Measurements from ENCODE around the gene SPDYE6. TPM values are rescaled to one million over a fixed set of nuclear protein-coding genes. Genes with fewer than 3 reads are reported as not detected.
"Not testable (repeated sequence)": the region's sequence is repeated elsewhere in the genome, so short reads cannot be mapped to it uniquely, and the experiment has no call there.

SPDYE6 gene, protein sequence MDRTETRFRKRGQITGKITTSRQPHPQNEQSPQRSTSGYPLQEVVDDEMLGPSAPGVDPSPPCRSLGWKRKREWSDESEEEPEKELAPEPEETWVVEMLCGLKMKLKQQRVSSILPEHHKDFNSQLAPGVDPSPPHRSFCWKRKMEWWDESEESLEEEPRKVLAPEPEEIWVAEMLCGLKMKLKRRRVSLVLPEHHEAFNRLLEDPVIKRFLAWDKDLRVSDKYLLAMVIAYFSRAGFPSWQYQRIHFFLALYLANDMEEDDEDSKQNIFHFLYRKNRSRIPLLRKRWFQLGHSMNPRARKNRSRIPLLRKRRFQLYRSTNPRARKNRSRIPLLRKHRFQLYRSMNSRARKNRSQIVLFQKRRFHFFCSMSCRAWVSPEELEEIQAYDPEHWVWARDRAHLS
- 0.16 TPM for total RNA-seq

- DNase-seq, result not testable (repeated sequence)
Observed at GRCh38 chr7:102356344-102356743, at the start of gene SPDYE6. Gene SPDYE6, minus strand, starts transcription at chr7:102356444. Its CDS starts 421 bp downstream, at chr7:102356023.

- DNase-seq, result not testable (repeated sequence)
Observed at GRCh38 chr7:102404862-102405188, 48.6 kb upstream of the SPDYE6 start.

GRCh38 chr7:102404005-102404861 lies 48.0 kb upstream of the SPDYE6 start:
- DNase-seq, result no peak

- DNase-seq, result no peak
Observed at GRCh38 chr7:102403563-102403962, 47.3 kb upstream of the SPDYE6 start.

DNA sequence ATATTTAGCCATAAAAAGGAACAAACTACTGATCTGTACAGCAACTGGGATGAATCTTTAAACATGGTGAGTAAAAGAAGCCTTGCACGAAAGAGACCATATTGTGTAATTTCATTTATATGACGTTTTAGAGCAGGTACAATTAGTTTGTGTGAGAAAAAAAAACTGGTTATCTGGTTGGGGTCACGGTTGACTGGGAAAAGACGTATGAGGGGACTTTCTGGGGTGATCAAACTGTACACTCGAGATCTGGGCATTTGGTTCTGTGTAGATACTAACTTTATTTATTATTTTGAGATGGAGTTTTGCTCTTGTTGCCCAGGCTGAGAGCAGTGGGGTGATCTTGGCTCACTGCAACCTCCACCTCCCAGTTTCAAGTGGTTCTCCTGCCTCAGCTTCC lies 44.1 kb upstream of the SPDYE6 start:
- DNase-seq, result no peak

DNA sequence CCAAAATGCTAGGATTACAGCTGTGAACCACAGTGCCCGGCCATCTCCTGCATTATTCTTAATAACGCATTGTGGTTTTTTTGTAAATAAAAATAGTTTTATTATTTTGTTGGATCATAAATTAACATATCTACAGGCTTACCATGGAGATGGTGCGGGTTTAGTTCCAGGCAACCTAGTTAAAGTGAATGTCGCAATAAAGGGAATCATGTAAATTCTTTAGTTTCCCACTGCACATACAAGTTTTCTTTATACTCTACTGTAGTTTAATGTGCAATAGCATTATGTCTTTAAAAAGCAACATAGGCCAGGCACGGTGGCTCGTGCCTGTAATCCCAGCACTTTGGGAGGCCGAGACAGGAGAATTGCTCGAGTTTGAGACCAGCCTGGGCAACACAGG lies 42.3 kb upstream of the SPDYE6 start:
- no peak for DNase-seq

GRCh38 chr7:102396710-102397019 lies 40.4 kb upstream of the SPDYE6 start:
- no peak for DNase-seq

- DNase-seq, result peak; percentile 85
Observed at GRCh38 chr7:102395873-102396709, 39.8 kb upstream of the SPDYE6 start, which contains the start of gene PRKRIP1. Gene PRKRIP1, plus strand, starts transcription at chr7:102396363. Its CDS starts 49 bp downstream, at chr7:102396412.

GRCh38 chr7:102395592-102395872 lies 39.3 kb upstream of the SPDYE6 start:
- DNase-seq, result no peak

- DNase-seq, result no peak
Observed at GRCh38 chr7:102393467-102393866, 37.2 kb upstream of the SPDYE6 start.

DNA sequence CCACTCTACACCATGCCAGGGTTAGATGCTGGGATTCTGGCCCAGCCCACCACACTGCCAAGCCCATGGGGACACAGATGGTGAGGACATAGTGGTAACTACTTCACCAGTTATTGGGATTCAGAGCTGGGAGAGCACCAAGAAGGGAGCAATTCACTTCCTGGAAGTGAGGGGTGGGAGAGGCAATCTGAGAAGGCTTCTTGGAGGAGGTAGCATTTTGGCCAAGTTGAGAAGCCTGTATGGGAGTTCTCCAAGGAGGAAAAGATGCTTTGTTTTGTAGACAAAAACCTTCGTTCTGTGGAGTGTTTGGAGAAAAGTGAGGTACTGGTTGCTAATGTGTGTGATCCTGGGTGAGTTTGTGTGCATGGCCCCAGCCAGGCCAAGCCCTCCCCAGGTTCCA lies 36.1 kb upstream of the SPDYE6 start:
- DNase-seq, result no peak

- DNase-seq, result peak; percentile 30
Observed at GRCh38 chr7:102390697-102391484, 34.6 kb upstream of the SPDYE6 start.

DNA sequence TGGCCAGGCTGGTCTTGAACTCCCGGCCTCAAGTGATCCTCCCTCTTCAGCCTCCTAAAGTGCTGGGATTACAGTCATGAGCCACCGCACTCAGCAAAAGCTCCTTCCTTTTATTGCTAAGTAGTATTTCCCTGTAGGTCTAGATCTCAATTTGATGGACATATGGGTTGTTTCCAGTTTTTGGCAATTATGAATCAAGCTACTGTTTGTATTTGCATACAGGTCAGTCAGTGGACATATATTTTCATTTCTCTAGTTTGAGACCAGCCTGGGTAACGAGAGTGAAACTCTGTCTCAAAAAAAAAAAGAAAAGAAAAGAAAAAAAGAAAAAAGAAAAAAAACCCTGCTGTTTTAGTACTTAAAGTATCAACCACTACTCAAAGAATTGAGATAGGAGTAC lies 33.6 kb upstream of the SPDYE6 start:
- no peak for DNase-seq

- no peak for DNase-seq
Observed at GRCh38 chr7:102387064-102387463, 30.8 kb upstream of the SPDYE6 start.

DNA sequence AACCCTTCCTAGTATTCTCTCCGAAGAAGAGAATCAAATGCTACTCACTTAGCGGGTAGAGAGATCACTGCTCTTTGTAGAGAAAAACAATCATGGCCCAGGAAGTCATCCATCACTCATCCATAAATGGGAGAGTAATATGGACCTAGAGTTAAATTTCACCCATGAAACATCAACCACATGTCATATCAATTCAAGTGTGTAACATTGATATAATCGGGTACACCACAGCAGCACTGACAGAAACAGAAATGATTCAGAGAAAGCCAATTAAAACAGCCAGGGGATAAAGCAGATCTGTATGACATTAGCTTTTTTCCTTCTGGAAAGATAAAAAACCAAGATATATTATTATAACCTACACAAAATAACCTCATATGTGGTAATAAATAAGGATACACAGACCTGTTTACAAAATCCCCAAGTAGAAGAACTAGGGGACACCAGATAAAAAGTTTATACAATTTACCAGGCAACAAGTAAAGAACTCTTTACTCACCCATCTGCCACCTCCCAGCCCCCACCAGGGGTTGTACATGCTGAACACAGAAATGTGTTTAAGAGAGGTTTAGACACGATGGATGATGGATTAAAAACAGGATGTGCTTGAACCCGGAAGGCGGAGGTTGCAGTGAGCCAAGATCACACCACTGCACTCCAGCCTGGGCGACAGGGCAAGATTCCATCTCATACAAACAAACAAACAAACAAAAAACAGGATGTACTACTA lies 25.6 kb upstream of the SPDYE6 start:
- not testable (repeated sequence) for DNase-seq

GRCh38 chr7:102380837-102381236 lies 24.6 kb upstream of the SPDYE6 start:
- not testable (repeated sequence) for DNase-seq

GRCh38 chr7:102376964-102377466 lies 20.8 kb upstream of the SPDYE6 start:
- DNase-seq, result no peak

DNA sequence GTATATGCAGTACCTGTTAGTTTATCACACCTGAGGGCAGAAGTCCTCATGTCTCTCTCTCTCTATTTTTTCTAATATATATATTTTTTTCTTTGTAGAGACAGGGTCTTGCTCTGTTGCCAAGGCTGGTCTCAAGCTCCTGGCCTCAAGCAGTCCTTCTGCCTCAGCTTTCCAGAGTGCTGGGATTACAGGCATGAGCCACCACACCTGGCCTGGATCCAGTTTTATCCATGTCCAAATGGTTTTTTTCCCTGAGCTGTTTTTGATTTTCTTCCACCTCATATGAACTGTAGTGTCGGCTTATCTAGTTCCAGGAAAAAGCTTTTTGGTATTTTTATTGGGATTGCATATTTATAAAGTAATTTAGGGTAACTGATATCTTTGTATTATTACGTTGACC lies 16.6 kb upstream of the SPDYE6 start:
- DNase-seq, result not testable (repeated sequence)

DNA sequence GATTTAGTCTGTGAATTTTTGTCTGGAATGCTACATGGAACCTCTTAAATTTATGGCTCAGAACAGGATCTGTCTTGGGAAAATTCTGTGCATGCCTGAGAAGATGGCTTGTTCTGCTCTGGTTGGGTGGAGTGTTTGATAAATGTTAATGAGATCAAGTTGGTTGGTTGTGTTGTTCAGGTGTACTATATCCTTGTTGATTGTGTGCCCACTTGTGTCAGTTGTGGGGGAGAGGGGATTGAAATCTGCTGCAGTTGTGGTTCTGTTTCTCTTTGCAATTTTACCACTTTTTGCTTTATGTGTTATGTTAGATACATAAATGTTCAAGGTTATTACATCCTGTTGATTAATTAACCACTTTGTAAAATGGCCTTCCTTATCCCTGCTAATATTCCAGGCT lies 13.8 kb upstream of the SPDYE6 start:
- not testable (repeated sequence) for DNase-seq

DNA sequence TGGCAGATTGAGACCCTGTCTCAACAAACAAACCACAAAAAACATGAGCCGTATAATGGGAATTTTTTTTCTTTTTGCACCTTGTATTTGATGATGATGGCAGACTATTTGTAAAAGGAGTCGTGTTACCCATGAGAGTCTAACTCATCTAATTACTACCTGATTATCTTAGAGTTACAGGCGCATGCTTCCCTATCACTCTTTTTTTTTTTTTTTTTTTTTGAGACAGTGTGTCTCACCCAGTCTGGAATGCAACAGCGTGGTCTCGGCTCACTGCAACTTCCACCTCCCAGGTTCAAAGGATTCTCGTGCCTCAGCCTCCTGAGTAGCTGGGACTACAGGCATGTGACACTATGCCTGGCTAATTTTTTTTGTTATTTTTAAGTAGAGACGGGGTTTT lies 9.1 kb upstream of the SPDYE6 start:
- DNase-seq, result not testable (repeated sequence)

DNA sequence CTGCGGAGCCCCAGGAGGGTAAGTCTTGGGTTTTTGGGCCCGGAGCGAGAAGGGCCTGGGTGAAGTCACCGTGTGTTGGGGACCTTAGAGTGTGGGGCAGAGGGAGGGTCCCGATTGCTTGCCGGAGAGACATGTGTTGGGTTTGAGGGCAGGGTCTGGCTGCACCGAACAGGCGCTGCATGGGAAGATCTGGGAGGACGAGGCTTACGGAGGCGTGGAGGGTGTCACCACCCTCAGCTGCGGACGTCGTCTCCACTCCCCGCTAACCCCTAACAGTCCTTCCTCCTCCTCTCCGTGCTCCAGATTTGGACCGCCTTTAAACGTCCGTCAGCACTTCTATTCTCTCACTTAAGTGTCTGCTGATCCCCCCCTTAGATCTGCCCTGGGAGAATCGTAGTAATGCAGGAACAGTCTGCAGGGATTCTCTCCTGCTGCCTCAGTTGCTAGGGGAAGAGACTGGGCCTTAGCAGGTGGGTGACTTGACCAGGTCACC lies 8.2 kb upstream of the SPDYE6 start:
- not testable (repeated sequence) for DNase-seq

All from occipital lobe (tissue), 2 donors.